Transverse colon (tissue), 4 donors: Measurements from ENCODE around the gene DYNC1H1. TPM values are rescaled to one million over a fixed set of nuclear protein-coding genes. Genes with fewer than 3 reads are reported as not detected.

ENCODE experiments used
- DNase-seq: peaks from one replicate; pipeline ENCODE4 v3.0.0-alpha.2; 2019
- H3K27ac ChIP-seq, 4 donors: fragments of 200-600 bp; sonication (generic); 2 replicates each; pipeline ENCODE4 v1.5.1; 2016 to 2018; ENCODE audit warnings: inconsistent platforms in 4 of 4
- H3K27me3 ChIP-seq: fragments of 200-600 bp; sonication (generic); 2 replicates; pipeline ENCODE4 v1.5.1; 2017; ENCODE audit warnings: inconsistent platforms
- H3K36me3 ChIP-seq, 4 donors: fragments of 200-600 bp; sonication (generic); 2 replicates each; pipeline ENCODE4 v1.5.1; 2017 to 2019; ENCODE audit warnings: inconsistent platforms in 4 of 4
- H3K4me1 ChIP-seq, 4 donors: fragments of 200-600 bp; sonication (generic); 2 replicates each; pipeline ENCODE4 v1.5.1; 2017 to 2020; ENCODE audit warnings: inconsistent platforms in 4 of 4
- H3K4me3 ChIP-seq, 4 donors: fragments of 200-600 bp; sonication (generic); 1 replicate in 1 of 4; 2 replicates in 3 of 4; pipeline versions ENCODE4 v1.5.1 to v1.6.1; 2017 to 2019; ENCODE audit warnings: inconsistent platforms in 4 of 4
- H3K9me3 ChIP-seq, 2 donors: fragments of 200-600 bp; sonication (generic); 2 replicates each; pipeline ENCODE4 v1.5.1; 2017 to 2019; ENCODE audit warnings: inconsistent platforms in 2 of 2
- EP300 ChIP-seq: sonication (generic); formaldehyde crosslinking; IDR thresholded peaks from one replicate; pipeline ENCODE4 v1.6.1; 2017; ENCODE audit warnings: antibody characterized with exemption, low read depth
- POLR2A ChIP-seq: fragments of 450-650 bp; IDR thresholded peaks from one replicate; pipeline ENCODE4 v1.6.1; 2016; ENCODE audit warnings: antibody characterized with exemption, mild to moderate bottlenecking, moderate library complexity
- POLR2AphosphoS5 ChIP-seq, 3 donors: sonication (generic); formaldehyde crosslinking; IDR thresholded peaks; one replicate each; pipeline ENCODE4 v1.6.1; 2016; ENCODE audit warnings: antibody characterized with exemption in 3 of 3
- WGBS, 2 donors: methylation state at CpG; one replicate each; pipeline ENCODE4 v1.1.5; 2018; ENCODE audit warnings: low coverage in 1 of 2; 5-methylcytosine and 5-hydroxymethylcytosine counted together
- in situ Hi-C, 4 donors: fragments of 200-750 bp; cut with MboI; loops; one replicate each; pipeline versions ENCODE4 v1.15.0 to v1.15.1; 2017; ENCODE audit warnings: low sequenced_read_pairs in 3 of 4, low pct_ligation_motif_present in 1 of 4, low pct_unique_long_range_greater_than_20kb in 1 of 4
- intact Hi-C: fragments of 100-400 bp; cut with DNase I; formaldehyde crosslinking; loops from one replicate; pipeline ENCODE4 v1.15.1; 2023; ENCODE audit warnings: low total_unique reads
- total RNA-seq, 4 donors: library from RNA; depleted of rRNA; stranded (reverse); fragments of >200 nt; gene quantifications; one replicate each; pipeline ENCODE4 v1.1.0, GENCODE V29; 2016
- TF ChIP-seq, protein P1 (sequence below), 5 experiments: fragments of 200-600 bp in 3 of 5; fragments of 450-650 bp in 2 of 5; sonication (generic) in 3 of 5; IDR thresholded peaks; 1 replicate in 2 of 5; 2 replicates in 3 of 5; pipeline ENCODE4 v1.5.1; 2016 to 2017; ENCODE audit warnings: antibody characterized with exemption in 5 of 5, inconsistent platforms in 3 of 5, mild to moderate bottlenecking in 2 of 5, moderate library complexity in 1 of 5

DYNC1H1 gene
- total RNA-seq, 4 donors from 2014 or later: 471 to 647 (median 482) TPM

DNA sequence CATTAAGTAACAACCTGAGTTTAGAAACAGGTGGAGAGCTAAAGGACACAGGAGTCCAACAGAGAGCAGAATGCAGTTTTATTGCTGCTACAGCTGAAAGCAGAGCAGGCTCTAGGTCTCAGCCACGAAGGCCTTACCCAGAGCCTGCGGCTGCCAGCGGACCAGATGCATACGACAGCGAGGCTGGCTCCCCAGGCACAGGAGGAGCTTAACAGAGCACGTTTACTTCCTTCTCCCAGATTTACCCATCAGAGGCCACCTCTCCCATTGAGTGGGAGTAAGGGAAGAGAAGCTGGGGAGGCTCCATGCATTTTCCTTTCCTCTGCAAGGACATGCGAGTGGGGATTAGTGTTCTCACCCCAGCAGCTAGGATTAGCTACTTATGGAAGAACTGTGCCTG, 22.6 kb downstream of the DYNC1H1 start:
- TF ChIP-seq EP300 (no peak), POLR2AphosphoS5 (IDR thresholded peaks at IDR 0.05) (no peak)
- TF ChIP-seq, protein P1, sequence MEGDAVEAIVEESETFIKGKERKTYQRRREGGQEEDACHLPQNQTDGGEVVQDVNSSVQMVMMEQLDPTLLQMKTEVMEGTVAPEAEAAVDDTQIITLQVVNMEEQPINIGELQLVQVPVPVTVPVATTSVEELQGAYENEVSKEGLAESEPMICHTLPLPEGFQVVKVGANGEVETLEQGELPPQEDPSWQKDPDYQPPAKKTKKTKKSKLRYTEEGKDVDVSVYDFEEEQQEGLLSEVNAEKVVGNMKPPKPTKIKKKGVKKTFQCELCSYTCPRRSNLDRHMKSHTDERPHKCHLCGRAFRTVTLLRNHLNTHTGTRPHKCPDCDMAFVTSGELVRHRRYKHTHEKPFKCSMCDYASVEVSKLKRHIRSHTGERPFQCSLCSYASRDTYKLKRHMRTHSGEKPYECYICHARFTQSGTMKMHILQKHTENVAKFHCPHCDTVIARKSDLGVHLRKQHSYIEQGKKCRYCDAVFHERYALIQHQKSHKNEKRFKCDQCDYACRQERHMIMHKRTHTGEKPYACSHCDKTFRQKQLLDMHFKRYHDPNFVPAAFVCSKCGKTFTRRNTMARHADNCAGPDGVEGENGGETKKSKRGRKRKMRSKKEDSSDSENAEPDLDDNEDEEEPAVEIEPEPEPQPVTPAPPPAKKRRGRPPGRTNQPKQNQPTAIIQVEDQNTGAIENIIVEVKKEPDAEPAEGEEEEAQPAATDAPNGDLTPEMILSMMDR (IDR thresholded peaks at IDR 0.05): no peak
- in situ Hi-C loops: no loop called here
- no peak overlapping the region for H3K27ac ChIP-seq
- no peaks in the 10 kb centered on the region for H3K4me1 ChIP-seq
- no peaks in the 10 kb centered on the region for H3K27me3 ChIP-seq
- H3K9me3 ChIP-seq: no peaks in the 10 kb centered on the region
- no peak overlapping the region for H3K4me3 ChIP-seq
- no peak for DNase-seq
- intact Hi-C loops: no loop called here
- H3K36me3 ChIP-seq: peaks cover 0 to 79% (median 35%) of the 10 kb centered on the region in 4 donors
- 92 to 93% methylated on average over 2 to 7 of the region's 7 CpGs for WGBS, 2 donors

DNA sequence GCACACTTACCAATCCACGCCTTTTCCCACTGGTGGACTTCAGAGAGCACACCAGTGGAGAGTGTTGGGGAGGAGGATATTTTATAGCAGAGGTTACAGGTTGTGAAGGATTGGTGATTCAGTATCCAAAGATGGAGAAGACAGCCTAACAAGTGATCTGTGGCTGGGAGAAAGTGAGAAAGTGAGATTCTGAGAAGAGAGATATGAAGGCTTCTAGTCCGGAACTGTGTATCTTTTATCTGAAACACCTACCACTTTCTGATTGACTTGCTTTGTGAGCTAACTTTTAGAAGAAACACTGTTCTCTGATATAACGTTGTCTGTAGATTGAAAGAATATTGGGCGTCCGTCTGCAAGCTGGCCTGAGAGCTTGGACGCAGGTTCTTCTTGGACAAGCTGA, 24.0 kb downstream of the DYNC1H1 start:
- intact Hi-C loops: no loop called here
- in situ Hi-C loops: no loop called here
- no peak for TF ChIP-seq POLR2AphosphoS5 (IDR thresholded peaks at IDR 0.05)
- no peak for TF ChIP-seq EP300
- H3K4me3 ChIP-seq: no peak overlapping the region
- no peaks in the 10 kb centered on the region for H3K4me1 ChIP-seq
- DNase-seq: no peak
- H3K9me3 ChIP-seq: no peaks in the 10 kb centered on the region
- H3K36me3 ChIP-seq: peaks cover 0 to 81% (median 39%) of the 10 kb centered on the region in 4 donors
- no peaks in the 10 kb centered on the region for H3K27me3 ChIP-seq
- no peak overlapping the region for H3K27ac ChIP-seq
- WGBS, 2 donors: 85 to 90% methylated on average over 6 of the region's 6 CpGs

DNA sequence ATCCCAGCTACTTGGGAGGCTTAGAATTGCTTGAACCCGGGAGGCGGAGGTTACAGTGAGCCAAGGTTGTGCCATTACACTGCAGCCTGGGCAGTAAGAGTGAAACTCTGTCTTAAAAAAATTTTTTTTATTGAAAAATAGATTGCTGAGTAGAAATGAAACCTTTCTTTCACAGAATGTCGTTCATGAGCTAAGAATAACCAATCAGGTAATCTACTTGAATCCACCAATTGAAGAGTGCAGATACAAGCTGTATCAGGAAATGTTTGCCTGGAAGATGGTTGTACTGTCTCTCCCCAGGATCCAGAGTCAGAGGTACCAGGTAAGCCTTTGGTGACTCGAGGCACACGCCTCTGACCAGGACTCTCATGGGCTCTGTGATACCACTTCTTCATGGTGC, 27.0 kb downstream of the DYNC1H1 start:
- in situ Hi-C loops: no loop called here
- Histone ChIP-seq H3K4me1 (no peaks in the 10 kb centered on the region), H3K4me3 (no peak overlapping the region), H3K27me3 (no peaks in the 10 kb centered on the region), H3K36me3 (peaks cover 0 to 89% (median 45%) of the 10 kb centered on the region in 4 donors), H3K27ac (no peak overlapping the region), H3K9me3 (no peaks in the 10 kb centered on the region)
- intact Hi-C loops: no loop called here
- no peak for DNase-seq
- WGBS, 2 donors: 71 to 87% methylated on average over 5 of the region's 5 CpGs
- TF ChIP-seq, protein P1 (IDR thresholded peaks at IDR 0.05): no peak
- TF ChIP-seq POLR2A (no peak), POLR2AphosphoS5 (IDR thresholded peaks at IDR 0.05) (no peak), EP300 (no peak)

DNA sequence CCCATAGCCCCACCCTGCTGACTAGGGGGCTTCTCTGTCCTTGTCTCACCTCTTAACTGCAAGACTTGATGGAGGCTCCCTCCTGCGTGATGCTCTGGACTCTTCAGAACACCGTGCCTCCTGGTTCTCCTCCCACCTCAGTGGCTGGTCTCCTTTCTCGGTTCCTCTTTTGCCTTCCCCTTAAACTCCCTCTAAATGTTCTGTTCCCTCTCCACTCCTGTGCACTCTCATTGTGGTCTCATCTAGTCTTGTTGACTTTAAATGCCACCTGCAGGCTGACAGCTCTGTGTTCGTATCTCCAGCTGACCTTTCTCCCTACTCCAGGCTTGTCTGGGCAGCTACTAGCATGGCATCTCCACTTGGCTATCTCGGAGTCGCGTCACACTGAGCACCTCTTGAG, 28.3 kb downstream of the DYNC1H1 start:
- DNase-seq: peak; percentile 17

More for the DNA sequence above, 28.3 kb downstream of the DYNC1H1 start:
- Histone ChIP-seq H3K4me1 (no peaks in the 10 kb centered on the region), H3K9me3 (no peaks in the 10 kb centered on the region), H3K36me3 (peaks cover 0 to 89% (median 46%) of the 10 kb centered on the region in 4 donors), H3K27ac (no peak overlapping the region), H3K4me3 (no peak overlapping the region), H3K27me3 (no peaks in the 10 kb centered on the region)
- intact Hi-C loops (no loop called here), in situ Hi-C loops (no loop called here)
- TF ChIP-seq POLR2A (no peak), EP300 (no peak), POLR2AphosphoS5 (IDR thresholded peaks at IDR 0.05) (no peak)
- TF ChIP-seq, protein P1 (IDR thresholded peaks at IDR 0.05): no peak
- 80 to 83% methylated on average over 2 to 7 of the region's 7 CpGs for WGBS, 2 donors
